NCI-H128 (cell line): ENCODE results near the gene PLXNB2.

Source experiments
- DNase-seq: peaks from one replicate; lab custom pipeline; 2025; ENCODE audit not compliant: unreplicated experiment; lab: John Stamatoyannopoulos, UW

Gene PLXNB2

DNA sequence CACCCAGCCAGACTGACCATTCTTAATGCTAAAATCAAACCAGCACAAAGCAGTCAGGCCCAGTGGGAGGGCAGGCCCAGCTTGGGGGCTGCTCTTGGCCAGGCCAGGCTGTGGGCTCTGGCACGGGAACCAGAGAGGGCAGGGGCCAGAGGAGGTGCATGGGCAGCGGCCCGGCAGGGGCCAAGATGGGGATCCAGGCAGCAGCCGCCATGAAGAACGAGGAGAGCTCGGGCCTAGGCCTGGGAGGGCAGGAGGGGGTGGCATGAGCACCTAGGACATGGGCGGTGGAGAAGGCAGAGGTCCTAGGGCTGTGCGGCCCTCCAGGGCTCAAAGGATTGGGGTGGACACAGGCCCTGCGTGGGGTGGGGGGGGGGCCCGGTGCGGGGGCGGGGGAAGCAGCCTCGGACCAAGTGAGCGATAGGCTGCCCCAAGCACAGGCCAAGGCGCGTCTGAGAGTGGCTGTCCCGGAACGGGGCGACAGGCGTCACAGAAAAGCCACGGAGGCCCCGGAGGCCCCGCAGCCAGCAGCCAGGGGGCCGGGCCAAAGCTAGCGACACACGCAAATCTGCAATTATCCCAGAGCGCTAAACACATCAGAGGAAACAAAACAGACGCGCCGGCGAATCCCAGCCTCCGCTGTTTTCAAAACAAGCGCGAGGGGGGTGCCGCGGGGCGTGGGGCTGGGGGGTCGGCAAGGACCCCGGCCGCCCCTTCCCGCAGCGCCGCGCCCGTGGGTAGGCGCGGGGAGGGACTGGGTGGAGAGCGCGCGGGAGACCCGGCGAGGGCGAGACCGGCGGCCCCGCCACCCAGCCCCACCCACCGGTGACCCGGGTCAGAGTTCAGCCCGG lies 8.3 kb downstream of the PLXNB2 start:
- DNase-seq, result no peak

DNA sequence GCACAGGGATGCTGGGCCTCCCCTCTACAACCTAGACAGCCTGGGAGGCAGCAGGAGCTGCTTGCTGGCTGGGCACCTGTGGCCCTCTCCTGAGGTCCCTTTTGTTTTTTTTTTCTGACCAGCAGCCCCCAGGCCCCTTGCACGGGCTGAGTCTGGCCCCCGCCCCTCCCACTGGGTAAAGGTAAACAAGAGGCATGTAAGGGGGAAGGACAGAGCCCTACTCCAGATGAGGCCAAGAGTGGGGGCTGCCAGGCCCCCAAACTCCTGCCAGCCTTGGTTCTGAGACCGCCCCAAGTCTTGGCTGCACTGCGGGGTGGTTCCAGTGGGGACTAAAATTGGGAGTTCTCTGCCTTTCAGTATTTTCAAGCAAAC lies 9.2 kb downstream of the PLXNB2 start:
- no peak for DNase-seq

DNA sequence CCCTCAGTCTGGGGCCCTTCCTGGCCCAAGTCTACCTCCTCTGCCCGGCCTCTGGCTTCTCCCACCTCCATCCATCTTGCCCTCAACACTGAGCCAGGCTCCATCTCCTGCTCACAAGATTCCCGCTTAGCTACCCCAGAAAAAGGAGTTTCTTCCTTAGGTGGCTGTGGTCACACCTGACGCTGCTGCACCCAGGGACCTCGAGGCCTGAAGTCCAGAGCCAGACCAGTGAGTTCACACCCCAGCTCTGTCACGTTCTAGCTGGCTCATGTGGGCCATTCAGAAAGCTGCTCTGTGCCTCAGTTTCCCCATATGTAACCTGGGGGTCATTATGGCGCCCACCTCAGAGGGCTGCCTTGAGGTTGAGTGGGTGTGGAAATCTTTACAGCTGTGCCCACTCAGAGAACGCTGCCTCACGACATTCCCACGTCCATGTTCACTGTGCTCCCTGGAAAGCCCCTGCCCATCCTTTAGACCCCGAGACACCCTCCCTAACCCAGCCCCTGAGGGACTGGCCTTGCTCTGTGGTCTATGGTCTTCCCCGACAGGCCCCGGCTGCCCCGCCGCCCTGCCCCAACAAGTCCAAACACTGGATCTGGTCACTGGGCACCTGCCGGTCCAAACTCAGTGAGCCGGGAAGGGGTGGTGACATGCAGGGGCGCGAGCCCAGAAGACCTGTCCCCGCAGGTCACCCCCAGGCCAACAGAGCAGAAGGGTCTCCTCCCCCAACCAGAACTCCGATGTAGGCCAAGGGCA lies 9.8 kb downstream of the PLXNB2 start:
- no peak for DNase-seq

DNA sequence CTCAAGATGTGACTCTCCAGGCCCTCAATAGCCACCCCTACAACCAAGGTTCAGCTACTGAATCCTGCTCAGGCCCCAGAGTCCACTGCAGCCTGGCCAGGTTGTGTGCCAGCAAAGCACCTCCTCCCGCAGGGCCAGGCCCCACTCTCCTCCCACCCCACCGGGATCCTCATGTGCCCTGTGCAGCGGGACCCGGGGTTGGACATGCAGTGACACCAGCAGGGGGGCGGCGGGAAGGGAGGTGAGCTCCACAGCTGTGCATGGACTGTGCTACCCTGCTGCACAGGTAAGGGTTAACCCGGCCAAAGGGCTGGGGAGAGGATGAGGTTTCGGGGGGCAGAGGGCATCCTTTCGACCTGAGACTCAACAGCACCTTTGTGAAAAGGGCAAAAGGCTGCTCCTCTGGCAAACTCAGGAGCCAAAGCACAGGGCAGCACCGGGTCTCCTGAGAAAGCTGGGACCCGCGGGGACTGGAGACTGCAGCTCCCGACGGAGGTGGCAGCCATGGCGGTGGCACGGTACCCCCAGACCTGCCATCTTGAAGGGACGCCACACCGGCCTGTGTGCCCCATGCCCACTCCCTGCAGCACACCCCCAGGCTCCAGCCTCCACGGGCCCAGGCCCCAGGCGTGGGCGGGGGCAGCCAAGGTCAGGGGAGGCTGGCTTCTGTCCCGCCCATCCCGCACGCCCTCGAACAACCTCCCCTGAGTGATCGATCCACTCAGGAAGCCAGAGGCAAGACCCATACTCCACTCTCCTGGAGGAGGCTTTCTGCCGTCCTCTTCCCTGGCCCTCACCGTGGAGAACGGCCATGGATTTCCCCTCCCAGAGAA lies 10.6 kb downstream of the PLXNB2 start:
- no peak for DNase-seq

DNA sequence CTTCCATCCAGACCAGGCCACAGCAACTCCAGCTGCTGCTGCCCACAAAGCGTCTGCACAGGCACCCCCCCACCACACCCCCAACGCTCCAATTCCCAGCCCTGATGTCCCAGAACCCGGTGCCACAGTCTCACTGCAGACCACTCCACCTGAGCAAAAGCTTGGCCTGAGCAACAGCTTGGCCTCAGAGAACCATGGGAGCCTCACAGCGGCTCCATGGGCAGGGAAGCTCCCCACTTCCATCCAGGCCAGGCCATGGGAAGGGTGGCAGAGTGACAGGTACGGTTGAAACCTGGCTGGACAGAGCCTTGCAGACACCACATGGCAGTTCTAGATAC lies 13.2 kb downstream of the PLXNB2 start:
- no peak for DNase-seq

DNA sequence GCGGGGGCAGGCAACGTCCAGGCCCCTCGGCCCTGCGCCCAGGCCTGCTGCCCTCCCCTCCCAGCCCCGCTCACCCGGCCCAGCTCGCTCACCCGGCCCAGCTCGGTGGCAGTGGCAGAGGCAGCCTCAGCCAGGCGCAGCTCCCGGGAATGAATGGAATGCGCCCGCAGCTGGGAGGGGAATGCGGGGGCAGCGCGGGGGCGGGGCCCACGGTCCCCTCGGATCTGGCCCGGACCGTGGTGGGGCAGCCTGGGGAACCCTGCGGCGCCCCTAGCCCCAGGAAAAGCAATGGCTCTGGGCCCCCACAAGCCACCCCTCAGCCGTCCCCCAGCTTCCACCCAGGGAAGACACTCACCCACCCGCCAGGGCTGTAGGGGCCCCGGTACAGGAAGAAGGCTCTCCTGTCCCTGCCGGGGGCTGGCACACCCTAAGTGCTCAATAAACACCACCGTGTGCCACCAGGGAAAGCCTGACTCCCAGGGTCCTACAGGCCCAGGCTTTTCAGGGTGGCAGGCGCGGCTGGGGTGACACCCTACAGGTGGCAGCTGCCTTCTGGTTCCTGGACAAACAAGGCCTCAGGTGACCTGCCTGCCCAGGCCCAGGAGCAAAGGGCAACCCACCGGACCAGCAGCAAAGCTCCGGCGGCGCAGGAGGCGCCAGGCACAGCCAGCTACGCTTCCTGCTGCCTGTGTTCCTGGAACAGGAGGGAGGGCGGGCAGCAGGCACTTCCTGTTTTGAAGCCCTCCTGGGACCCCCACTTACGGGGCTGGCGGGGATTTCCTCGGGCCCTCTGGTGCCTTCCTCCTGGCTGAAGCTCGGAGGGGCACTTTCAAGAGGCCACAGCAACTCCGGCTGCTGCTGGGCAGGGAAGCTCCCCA lies 13.8 kb downstream of the PLXNB2 start:
- DNase-seq, result no peak

DNA sequence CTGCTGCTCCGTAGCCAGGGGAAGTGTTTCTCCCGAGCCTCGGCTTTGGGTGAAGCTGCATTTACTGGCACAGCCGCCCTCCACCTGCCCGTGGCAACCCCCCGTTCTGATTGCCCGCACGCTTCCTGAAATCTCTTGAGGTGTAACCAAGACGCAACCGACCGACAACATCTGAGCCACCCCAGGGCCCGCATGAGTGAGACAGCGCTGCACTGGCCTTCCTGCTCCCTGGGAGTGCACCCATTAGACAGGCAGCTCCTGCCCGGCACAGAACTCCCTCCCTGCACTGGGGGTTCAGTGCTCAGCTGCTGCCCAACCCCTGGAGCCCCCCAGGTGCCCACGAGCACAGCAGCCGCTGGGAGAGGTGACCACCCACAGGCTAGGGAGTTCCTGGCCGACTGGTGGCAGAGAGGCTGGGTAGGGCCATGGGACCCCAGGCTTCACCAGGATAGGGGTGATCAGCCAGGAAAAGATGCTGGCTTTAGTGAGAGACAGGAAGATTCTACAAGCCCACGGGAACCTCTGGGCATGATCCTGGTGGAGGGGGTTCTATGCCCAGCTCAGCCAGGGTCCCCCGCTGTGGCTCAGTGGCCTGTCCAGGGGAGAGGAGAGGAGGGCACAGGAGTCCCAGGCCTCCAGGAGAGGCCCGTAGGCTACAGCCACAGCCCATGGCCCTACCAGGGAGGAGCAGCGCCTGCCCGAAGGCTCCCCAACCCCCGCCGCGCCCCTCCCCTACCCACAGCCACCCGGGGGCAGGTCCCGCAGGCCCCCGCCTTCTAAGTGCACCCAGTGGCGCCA lies 14.6 kb downstream of the PLXNB2 start:
- DNase-seq, result no peak

DNA sequence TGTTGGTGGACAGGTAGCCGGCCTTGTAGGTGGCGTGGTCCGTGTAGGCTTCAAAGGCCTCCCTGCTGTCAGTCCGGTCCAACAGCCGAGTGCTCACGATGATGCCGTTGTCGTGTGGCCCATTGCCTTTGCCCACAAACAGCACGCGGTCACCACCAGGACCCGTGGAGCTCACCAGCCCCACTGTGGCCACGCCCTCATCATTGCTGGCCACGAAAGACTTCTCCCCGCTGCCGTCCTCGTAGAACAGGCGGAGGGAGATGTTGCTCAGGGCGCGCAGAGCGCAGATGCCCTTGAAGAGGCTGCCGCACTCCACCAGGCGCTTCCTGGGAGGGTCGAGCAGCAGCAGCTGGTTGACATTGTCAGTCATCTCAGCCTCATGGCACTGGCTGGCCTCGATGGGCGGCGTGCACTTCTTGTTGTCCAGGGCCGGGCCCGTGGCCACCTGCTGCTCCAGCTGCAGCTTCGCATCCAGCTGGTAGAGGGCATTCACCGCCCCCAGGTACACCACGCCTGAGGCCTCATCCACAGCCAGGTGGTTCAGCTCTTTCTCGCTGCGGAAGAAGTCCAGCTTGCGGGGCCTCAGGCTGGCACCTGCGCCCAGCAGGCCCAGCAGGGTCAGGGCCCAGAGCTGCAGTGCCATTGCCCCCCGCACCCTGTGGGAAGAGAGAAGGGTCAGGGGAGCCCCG lies 17.4 kb downstream of the PLXNB2 start:
- no peak for DNase-seq

DNA sequence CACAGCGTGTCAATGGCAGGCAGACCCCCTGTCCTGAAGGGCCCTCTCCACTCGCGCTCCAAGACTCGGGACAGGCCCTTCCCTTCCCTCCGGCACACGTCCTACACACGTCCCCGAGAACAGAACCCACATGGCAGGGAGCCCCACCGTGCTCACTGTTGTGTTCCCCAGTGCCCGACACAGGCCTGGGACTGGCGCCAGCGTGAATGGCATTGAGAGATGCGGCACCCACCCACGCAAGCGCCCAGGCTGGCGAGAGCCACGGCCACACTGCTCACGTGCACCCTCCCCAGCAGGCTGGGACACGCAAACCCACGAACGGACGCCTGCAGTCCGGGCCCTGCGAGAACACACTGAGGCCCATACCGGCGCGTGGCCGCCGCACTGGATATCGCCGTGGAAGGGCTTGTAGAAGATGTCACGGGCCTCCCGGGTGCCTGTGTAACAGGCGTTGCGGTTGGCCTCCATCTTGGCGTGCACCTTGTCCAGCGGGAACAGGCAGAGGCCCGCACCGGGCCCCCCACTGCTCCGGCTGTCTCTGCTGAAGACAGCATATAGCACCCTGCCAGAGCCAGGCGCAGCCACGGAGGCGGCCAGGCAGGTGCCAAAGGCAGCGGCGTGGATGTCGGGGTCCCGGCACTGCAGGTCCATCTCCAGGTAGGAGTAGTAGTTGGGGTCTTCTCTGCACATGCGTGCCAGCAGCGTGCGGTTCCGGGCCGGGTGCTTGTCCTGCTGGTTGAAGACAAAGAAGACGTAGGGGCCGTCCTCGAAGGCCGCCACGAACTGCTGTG lies 18.1 kb downstream of the PLXNB2 start:
- no peak for DNase-seq

DNA sequence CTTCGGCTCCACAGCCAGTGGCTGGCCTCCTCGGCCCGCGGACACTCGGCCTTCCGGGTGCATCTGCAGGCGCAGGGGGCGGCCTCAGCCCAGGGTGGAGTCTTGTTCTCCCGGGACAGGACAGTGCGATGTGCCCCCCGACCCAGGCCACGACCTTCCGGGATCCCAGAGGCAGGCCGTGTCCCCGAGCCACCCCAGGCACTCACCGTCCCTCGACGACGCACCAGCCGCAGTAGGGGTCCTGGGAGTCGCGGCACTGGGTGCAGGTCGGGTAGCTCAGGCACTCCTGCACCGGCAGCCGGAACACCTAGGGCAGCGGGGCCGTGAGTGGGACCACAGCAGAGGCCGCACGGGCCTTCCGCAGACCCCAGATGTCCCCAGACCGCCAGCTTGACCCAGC lies 19.7 kb downstream of the PLXNB2 start:
- DNase-seq, result no peak

DNA sequence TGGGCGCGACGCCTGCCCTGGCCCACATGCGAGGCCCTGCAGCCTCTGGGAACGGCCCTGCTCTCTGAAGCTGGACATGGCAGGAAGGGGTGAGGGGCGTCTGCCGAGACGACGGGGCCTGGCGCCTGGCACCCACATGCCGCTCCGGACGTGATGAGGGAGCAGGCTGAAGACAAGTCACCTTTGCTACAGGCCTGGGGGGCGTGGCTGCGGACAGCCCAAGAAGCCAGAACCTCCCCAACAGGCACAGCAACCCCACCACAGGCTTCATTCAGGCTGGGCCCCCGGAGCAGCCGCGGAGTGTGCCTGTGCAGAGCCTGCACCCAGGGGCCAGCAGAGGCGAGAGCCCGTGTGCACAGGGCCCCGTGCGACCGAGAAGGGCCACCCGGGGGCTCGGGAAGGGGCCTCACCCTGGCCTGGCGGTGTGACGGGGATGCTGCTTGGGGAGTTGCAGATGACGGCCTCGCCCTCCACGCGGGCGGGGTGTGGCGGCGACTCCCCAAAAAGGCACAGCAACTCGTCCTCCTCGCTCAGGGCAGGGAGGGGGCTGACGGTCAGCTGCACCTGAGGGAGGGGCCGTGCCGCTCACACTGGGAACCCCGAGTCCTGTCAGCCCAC lies 20.6 kb downstream of the PLXNB2 start:
- DNase-seq, result no peak

DNA sequence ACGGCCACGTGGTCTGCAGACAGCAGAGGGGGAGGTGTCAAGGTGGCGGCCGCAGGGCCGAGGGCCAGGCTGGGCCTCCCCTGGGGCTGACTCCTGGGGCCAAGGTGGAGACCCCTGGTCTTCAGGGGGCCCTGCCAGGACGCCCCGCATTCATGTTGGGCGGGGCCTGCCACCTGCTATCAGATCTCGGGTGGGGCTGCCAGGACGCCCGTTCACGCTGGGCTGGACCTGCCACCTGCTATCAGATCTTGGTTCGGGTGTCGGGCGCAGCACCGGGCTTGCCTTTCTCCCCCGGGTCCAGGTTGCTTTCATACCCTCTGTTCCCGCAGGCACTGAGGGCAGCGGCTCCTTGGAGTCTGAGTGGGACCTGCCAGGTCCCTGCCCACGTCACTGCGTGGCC lies 21.2 kb downstream of the PLXNB2 start:
- no peak for DNase-seq

DNA sequence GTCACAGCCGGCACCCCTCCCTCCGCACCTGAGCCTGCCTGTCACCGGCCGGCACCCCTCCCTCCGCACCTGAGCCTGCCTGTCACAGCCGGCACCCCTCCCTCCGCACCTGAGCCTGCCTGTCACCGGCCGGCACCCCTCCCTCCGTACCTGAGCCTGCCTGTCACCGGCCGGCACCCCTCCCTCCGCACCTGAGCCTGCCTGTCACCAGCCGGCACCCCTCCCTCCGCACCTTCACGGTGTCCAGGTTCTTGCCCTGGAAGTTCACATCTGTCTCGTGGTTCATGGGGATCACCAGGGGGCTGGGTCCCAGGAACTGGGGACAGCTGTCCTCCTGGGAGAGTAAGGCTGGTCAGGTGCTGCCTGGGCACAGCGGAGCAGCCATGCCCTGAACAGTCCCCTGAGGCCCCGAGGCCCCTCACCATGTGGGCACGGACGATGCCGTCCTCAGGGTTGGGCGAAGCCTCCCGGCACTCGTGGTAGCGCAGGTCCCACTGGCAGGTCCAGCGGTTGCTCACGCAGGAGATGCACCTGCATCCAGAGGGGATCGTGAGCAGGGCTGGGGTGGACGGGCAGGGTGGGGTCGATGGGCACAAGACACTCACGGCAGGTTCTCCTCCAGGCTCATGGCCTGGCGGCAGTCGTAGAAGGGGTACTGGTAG lies 21.7 kb downstream of the PLXNB2 start:
- DNase-seq, result no peak

DNA sequence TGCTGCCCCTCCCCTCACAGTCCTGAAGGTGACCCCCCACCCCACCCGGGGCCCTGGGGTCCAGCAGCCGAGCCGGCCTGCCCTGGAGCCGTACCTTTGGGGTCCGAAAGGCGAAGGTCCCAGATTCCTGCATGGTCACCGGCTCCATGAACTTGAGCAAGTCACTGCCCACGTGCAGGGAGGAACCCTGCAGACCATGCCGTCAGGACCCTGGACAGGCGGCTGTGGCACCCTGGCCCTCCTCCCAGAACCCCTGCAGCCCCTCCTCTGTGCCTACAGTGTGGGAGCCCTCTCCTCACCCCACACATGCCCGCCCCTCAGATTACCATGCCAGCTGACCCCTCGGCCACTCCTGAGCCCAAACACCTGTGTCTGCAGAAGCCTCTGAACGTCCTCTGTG lies 23.0 kb downstream of the PLXNB2 start:
- DNase-seq, result no peak

DNA sequence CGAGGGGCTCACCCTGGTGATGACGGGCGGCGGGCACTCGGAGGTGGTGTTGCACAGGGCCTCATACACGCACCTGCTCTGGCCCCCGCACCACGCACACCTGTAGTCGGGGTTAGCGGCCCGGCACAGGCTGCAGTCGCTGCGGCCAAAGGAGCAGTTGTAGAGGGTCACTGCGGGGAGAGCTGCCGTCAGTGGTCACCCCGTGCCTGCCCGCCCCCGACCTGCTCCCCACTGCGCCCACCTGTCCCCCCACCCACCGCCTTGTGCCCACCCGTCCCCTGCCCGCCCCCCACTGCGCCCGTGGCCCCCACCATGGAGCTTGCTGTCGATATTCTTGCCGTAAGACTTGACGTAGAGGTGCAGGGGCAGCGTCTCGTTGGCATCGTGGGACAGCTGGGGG lies 23.6 kb downstream of the PLXNB2 start:
- no peak for DNase-seq

DNA sequence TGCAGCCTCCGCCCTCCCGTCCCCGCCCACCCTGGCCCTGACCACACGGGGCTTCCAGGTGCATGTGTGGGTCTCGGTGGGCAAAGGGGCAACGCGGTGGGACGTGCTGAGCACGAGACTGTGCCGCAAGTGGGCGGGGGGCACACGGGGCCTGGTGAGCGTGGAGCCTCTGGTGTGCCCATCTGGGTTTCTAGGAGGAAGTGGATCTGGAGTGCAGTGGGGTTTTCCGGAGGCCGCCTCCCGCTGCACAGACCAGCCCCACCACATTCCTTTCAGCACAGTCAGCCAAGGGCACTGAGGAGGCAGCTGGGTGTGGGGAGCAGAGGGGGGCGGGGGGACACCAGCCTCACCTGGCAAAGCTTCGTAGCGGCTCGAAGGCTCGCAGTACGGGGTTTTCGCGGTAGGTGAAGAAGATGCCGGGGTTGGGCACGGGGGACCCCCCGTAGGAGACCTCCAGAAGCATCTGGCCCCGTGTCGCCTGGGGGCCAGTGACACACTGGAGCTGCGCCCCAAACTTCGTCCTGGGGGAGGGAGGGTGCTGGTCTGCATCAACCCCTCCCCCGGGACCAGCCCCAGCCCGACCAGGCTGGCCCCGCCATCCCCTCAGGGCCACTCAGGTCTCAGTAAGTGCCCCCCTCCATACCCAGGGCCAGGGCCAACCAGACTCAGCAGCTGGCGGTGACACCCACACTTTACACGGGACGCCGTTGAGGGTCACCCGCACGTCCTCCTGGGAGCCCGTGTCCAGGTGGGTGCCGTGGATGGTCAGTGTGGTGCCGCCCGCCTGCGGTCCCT lies 24.9 kb downstream of the PLXNB2 start:
- DNase-seq, result no peak

DNA sequence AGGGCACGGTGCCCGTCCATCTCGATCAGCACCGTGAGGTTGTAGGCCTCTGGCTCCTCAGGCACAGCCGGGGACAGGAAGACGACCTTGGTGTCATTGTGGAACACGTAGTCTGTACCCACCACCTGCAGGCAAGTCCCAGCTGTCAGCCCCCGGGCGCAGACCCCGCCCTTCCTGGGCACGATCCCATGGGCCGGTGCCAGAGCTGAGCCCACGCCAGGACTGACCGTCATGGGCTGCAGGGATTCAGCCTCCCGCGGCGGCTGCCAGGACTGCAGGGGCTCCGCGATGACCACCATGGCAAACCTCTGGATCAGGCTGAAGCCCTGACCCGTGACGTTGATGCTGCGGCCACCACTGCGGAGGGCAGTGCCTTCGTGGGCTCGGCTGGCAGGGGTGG lies 25.5 kb downstream of the PLXNB2 start:
- no peak for DNase-seq
